ENCODE measurements around the gene CD59. TPM values are rescaled to one million over a fixed set of nuclear protein-coding genes. Genes with fewer than 3 reads are reported as not detected.

CD59 gene
- total RNA-seq, 1 experiment from 2014 or later: 736 TPM

DNA sequence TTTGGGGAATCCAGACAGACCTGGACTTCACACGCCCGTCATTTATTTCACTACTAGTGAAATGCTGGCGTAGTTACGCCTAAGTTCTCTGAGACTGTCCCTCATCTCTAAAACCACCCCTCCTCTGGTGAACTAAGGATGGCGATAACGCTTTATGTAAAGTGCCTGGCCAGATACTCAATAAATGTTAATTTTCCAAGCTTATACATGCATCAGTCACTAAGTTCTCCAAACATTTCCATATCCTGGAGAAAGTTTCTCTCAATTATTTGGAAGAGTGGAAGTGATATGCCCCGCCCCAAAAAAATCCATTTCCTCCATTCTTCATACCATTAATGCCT is 39.2 kb upstream of the CD59 start:
- no TSS peak for BruUV-seq (replicated peaks)
- H3K4me1 ChIP-seq (ENCODE audit: control insufficient read depth, insufficient read depth, low read length): peaks cover 13% of the 10 kb centered on the region
- no peak for DNase-seq (ENCODE audit: low read depth, low spot score)
- intact Hi-C loops (cut with micrococcal nuclease; ENCODE audit: unreplicated experiment): no loop called here
- in situ Hi-C loops (cut with HindIII; ENCODE audit: low pct_unique_long_range_greater_than_20kb, low sequenced_read_pairs): no loop called here
- CTCF ChIA-PET: interaction anchor here (0.6 kb wide), 1 partner anchor 202 kb away, joined by 3 read pairs; no protein-coding TSS in a partner anchor
- H3K27me3 ChIP-seq (ENCODE audit: control insufficient read depth, insufficient read depth, low read length): no peaks in the 10 kb centered on the region
- H3K27ac ChIP-seq (ENCODE audit: low read length): no peak overlapping the region
- TF ChIP-seq SIN3A (IDR thresholded peaks at IDR 0.05; ENCODE audit: borderline replicate concordance, insufficient read depth, low read depth, low read length): no peak
- TF ChIP-seq TCF7L2 (IDR thresholded peaks at IDR 0.05; ENCODE audit: low read depth, low read length): no peak
- TF ChIP-seq, protein P1, sequence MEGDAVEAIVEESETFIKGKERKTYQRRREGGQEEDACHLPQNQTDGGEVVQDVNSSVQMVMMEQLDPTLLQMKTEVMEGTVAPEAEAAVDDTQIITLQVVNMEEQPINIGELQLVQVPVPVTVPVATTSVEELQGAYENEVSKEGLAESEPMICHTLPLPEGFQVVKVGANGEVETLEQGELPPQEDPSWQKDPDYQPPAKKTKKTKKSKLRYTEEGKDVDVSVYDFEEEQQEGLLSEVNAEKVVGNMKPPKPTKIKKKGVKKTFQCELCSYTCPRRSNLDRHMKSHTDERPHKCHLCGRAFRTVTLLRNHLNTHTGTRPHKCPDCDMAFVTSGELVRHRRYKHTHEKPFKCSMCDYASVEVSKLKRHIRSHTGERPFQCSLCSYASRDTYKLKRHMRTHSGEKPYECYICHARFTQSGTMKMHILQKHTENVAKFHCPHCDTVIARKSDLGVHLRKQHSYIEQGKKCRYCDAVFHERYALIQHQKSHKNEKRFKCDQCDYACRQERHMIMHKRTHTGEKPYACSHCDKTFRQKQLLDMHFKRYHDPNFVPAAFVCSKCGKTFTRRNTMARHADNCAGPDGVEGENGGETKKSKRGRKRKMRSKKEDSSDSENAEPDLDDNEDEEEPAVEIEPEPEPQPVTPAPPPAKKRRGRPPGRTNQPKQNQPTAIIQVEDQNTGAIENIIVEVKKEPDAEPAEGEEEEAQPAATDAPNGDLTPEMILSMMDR (IDR thresholded peaks at IDR 0.05): no peak
- TF ChIP-seq, protein P2, sequence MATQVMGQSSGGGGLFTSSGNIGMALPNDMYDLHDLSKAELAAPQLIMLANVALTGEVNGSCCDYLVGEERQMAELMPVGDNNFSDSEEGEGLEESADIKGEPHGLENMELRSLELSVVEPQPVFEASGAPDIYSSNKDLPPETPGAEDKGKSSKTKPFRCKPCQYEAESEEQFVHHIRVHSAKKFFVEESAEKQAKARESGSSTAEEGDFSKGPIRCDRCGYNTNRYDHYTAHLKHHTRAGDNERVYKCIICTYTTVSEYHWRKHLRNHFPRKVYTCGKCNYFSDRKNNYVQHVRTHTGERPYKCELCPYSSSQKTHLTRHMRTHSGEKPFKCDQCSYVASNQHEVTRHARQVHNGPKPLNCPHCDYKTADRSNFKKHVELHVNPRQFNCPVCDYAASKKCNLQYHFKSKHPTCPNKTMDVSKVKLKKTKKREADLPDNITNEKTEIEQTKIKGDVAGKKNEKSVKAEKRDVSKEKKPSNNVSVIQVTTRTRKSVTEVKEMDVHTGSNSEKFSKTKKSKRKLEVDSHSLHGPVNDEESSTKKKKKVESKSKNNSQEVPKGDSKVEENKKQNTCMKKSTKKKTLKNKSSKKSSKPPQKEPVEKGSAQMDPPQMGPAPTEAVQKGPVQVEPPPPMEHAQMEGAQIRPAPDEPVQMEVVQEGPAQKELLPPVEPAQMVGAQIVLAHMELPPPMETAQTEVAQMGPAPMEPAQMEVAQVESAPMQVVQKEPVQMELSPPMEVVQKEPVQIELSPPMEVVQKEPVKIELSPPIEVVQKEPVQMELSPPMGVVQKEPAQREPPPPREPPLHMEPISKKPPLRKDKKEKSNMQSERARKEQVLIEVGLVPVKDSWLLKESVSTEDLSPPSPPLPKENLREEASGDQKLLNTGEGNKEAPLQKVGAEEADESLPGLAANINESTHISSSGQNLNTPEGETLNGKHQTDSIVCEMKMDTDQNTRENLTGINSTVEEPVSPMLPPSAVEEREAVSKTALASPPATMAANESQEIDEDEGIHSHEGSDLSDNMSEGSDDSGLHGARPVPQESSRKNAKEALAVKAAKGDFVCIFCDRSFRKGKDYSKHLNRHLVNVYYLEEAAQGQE (IDR thresholded peaks at IDR 0.05; ENCODE audit: insufficient read depth in 1 of 2, low read depth in 2 of 2, low read length in 1 of 2): no peak
- TF ChIP-seq POLR2AphosphoS5 (IDR thresholded peaks at IDR 0.05; ENCODE audit: low read depth, low read length): no peak
- H3K9me3 ChIP-seq (ENCODE audit: control insufficient read depth, insufficient read depth, low read depth, low read length): no peaks in the 10 kb centered on the region
- ATAC-seq: no peak
- H3K36me3 ChIP-seq (ENCODE audit: control insufficient read depth, insufficient read depth, low read length): no peaks in the 10 kb centered on the region; the same call in 1 of the 2 replicates
- H3K4me3 ChIP-seq (ENCODE audit: low read depth in 2 of 2, low read length in 2 of 2): no peak overlapping the region
- POLR2A ChIA-PET: no interaction called here

DNA sequence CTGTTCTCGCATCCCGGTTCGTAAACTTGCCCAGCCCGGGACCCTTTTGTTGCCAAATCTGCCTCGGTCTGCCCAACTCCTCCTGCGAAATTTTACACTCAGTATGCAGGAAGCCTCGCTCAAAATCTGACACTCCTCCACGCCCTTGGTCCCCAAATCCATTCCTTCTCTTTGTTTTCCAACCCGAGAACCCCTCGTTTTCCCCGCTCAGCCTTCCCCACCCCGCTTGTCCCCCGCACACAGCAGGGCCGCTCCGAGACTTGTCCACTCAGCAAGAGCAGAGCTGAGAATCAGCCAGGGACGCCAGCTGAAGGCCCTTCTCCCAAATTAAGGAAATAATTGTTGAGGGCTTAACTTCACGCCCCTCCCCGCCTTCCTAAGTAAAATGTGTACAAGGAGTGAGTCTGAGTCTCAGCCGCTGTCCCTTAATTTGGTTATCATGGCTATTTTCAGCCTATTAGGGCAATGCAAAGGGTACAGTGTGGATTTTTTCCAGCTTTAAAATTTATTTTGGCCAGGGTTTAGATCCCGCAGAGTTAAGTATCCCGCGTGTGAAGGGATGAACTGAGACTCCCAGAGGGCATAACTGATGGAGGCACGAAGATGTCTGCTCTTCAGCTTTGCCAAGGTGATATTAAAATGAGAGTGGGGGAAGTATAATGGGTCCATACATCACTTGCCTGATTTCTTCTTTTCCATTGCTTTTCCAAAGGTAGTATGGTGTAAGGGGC is 38.7 kb upstream of the CD59 start:
- H3K4me1 ChIP-seq (ENCODE audit: control insufficient read depth, insufficient read depth, low read length): peaks cover 13% of the 10 kb centered on the region
- intact Hi-C loops (cut with micrococcal nuclease; ENCODE audit: unreplicated experiment): no loop called here
- ATAC-seq (peak; percentile 33), DNase-seq (ENCODE audit: low read depth, low spot score) (no peak)
- H3K4me3 ChIP-seq (ENCODE audit: low read depth in 2 of 2, low read length in 2 of 2): peak overlapping the region; percentile 83 to 84
- in situ Hi-C loops (cut with HindIII; ENCODE audit: low pct_unique_long_range_greater_than_20kb, low sequenced_read_pairs): no loop called here
- no peaks in the 10 kb centered on the region; the same call in 1 of the 2 replicates for H3K36me3 ChIP-seq (ENCODE audit: control insufficient read depth, insufficient read depth, low read length)
- CTCF ChIA-PET: no interaction called here
- no peaks in the 10 kb centered on the region for H3K27me3 ChIP-seq (ENCODE audit: control insufficient read depth, insufficient read depth, low read length)
- POLR2A ChIA-PET: no interaction called here
- BruUV-seq (replicated peaks): no TSS peak
- H3K27ac ChIP-seq (ENCODE audit: low read length): peak overlapping the region; percentile 60
- TF ChIP-seq SIN3A (IDR thresholded peaks at IDR 0.05; ENCODE audit: borderline replicate concordance, insufficient read depth, low read depth, low read length) (no peak), TCF7L2 (IDR thresholded peaks at IDR 0.05; ENCODE audit: low read depth, low read length) (no peak), POLR2AphosphoS5 (IDR thresholded peaks at IDR 0.05; ENCODE audit: low read depth, low read length) (no peak)
- TF ChIP-seq, protein P2 (IDR thresholded peaks at IDR 0.05; ENCODE audit: insufficient read depth in 1 of 2, low read depth in 2 of 2, low read length in 1 of 2): no peak
- no peaks in the 10 kb centered on the region for H3K9me3 ChIP-seq (ENCODE audit: control insufficient read depth, insufficient read depth, low read depth, low read length)
